GM23338 (cell line): ENCODE measurements around the gene LITAF. TPM values are rescaled to one million over a fixed set of nuclear protein-coding genes. Genes with fewer than 3 reads are reported as not detected.

Source experiments
- ATAC-seq: fragments of 200-7000 bp; cut with Tn5 transposase; 3 replicates; pipeline ENCODE4 v1.9.1; 2020
- DNase-seq: peaks from one replicate; pipeline ENCODE4 v3.0.0-alpha.2; 2015; ENCODE audit warnings: low spot score
- H2AFZ ChIP-seq: fragments of 200-600 bp; sonication (generic); 2 replicates; pipeline ENCODE4 v1.8.0; 2016; ENCODE audit warnings: antibody characterized with exemption, mild to moderate bottlenecking, moderate library complexity
- H3F3A ChIP-seq: fragments of 200-600 bp; sonication (generic); replicated peaks from 2 replicates; pipeline ENCODE4 v1.8.0; 2017; ENCODE audit warnings: antibody characterized with exemption, mixed run types, low read depth
- H3K27ac ChIP-seq: fragments of 200-600 bp; sonication (generic); 2 replicates; pipeline ENCODE4 v1.6.1; 2016; ENCODE audit warnings: low read depth
- H3K27me3 ChIP-seq: fragments of 200-600 bp; sonication (generic); 2 replicates; pipeline ENCODE4 v1.8.0; 2016; ENCODE audit warnings: mild to moderate bottlenecking, mixed run types, moderate library complexity; ENCODE audit not compliant: insufficient read depth
- H3K36me3 ChIP-seq: fragments of 200-600 bp; sonication (generic); 2 replicates; pipeline ENCODE4 v1.8.0; 2016; ENCODE audit warnings: mild to moderate bottlenecking; ENCODE audit not compliant: insufficient read depth
- H3K4me1 ChIP-seq: fragments of 200-600 bp; sonication (generic); 2 replicates; pipeline ENCODE4 v1.8.0; 2016; ENCODE audit warnings: mild to moderate bottlenecking, moderate library complexity; ENCODE audit not compliant: insufficient read depth
- H3K4me2 ChIP-seq: fragments of 200-600 bp; sonication (generic); 2 replicates; pipeline ENCODE4 v1.7.1; 2017; ENCODE audit warnings: mixed run types
- H3K4me3 ChIP-seq: fragments of 200-600 bp; sonication (generic); 2 replicates; pipeline ENCODE4 v1.6.1; 2016; ENCODE audit warnings: mixed run types
- H3K79me2 ChIP-seq: fragments of 200-600 bp; sonication (generic); replicated peaks from 2 replicates; pipeline ENCODE4 v1.8.0; 2017; ENCODE audit warnings: mild to moderate bottlenecking; ENCODE audit not compliant: insufficient read depth
- H3K9me2 ChIP-seq: fragments of 200-600 bp; sonication (generic); 2 replicates; pipeline ENCODE4 v1.8.0; 2017; ENCODE audit not compliant: insufficient read depth
- H4K20me1 ChIP-seq: fragments of 200-600 bp; sonication (generic); replicated peaks from 2 replicates; pipeline ENCODE4 v1.8.0; 2017; ENCODE audit warnings: mild to moderate bottlenecking; ENCODE audit not compliant: insufficient read depth
- H3K27ac Mint-ChIP-seq: 2 replicates; pipeline ENCODE4 v1.8.0; 2020; ENCODE audit warnings: inconsistent platforms, mild to moderate bottlenecking, moderate library complexity, mixed read lengths
- H3K27me3 Mint-ChIP-seq: 3 replicates; pipeline ENCODE4 v1.8.0; 2022; ENCODE audit warnings: low read depth, mild to moderate bottlenecking, moderate library complexity, mixed read lengths, inconsistent platforms; ENCODE audit not compliant: insufficient read depth, poor library complexity
- H3K36me3 Mint-ChIP-seq: 3 replicates; pipeline ENCODE4 v1.8.0; 2021; ENCODE audit warnings: low read depth, mild to moderate bottlenecking, inconsistent platforms, moderate library complexity, mixed read lengths
- H3K4me1 Mint-ChIP-seq: 3 replicates; pipeline ENCODE4 v1.8.0; 2020; ENCODE audit warnings: mild to moderate bottlenecking, inconsistent platforms, mixed read lengths
- H3K4me3 Mint-ChIP-seq: 3 replicates; pipeline ENCODE4 v1.8.0; 2021; ENCODE audit warnings: moderate library complexity, mild to moderate bottlenecking, inconsistent platforms, mixed read lengths
- H3K9me3 Mint-ChIP-seq: 3 replicates; pipeline ENCODE4 v1.8.0; 2020; ENCODE audit warnings: moderate library complexity, mild to moderate bottlenecking, inconsistent platforms, mixed read lengths
- CREB1 ChIP-seq: fragments of 250-450 bp; sonication (Bioruptor Pico); IDR thresholded peaks from 2 replicates; pipeline ENCODE4 v1.5.0; 2020; ENCODE audit warnings: low read depth, mild to moderate bottlenecking, moderate library complexity
- ETS1 ChIP-seq: IDR thresholded peaks from 2 replicates; pipeline ENCODE4 v1.6.1; 2016; ENCODE audit warnings: antibody characterized with exemption
- EZH2 ChIP-seq: fragments of 200-600 bp; sonication (generic); IDR thresholded peaks from one replicate; pipeline ENCODE4 v1.8.0; 2017; ENCODE audit warnings: antibody characterized with exemption, mild to moderate bottlenecking, low read depth; ENCODE audit not compliant: unreplicated experiment
- EZH2phosphoT487 ChIP-seq: fragments of 200-600 bp; sonication (generic); IDR thresholded peaks from one replicate; pipeline ENCODE4 v1.8.1; 2018; ENCODE audit warnings: antibody characterized with exemption; ENCODE audit not compliant: unreplicated experiment
- JUNB ChIP-seq: IDR thresholded peaks from one replicate; pipeline ENCODE4 v1.6.1; 2016; ENCODE audit warnings: antibody characterized with exemption; ENCODE audit not compliant: unreplicated experiment
- NANOG ChIP-seq: IDR thresholded peaks from 2 replicates; pipeline ENCODE4 v1.6.1; 2016; ENCODE audit warnings: antibody characterized with exemption, borderline replicate concordance
- POLR2AphosphoS5 ChIP-seq: IDR thresholded peaks from 2 replicates; pipeline ENCODE4 v1.6.1; 2016; ENCODE audit warnings: antibody characterized with exemption, low read depth
- STAT1 ChIP-seq: IDR thresholded peaks from one replicate; pipeline ENCODE4 v1.6.1; 2016; ENCODE audit warnings: antibody characterized with exemption; ENCODE audit not compliant: unreplicated experiment
- ZNF114 ChIP-seq: fragments of 250-450 bp; sonication (Bioruptor Pico); IDR thresholded peaks from 2 replicates; pipeline ENCODE4 v1.5.0; 2020; ENCODE audit warnings: mild to moderate bottlenecking, moderate library complexity
- ZNF331 ChIP-seq: fragments of 250-450 bp; sonication (Bioruptor Pico); IDR thresholded peaks from 2 replicates; pipeline ENCODE4 v1.5.0; 2020; ENCODE audit warnings: low read depth, mild to moderate bottlenecking, moderate library complexity
- ZNF462 ChIP-seq: fragments of 250-450 bp; sonication (Bioruptor Pico); IDR thresholded peaks from 2 replicates; pipeline ENCODE4 v1.5.0; 2020; ENCODE audit warnings: mild to moderate bottlenecking, moderate library complexity
- polyA plus RNA-seq: library from polyadenylated mRNA; unstranded; fragments of >200 nt; fragmentation: Nextera tagmentation; extraction: Ambion mirVana; gene quantifications from 2 replicates; pipeline ENCODE4 v1.2.1, GENCODE V29; 2016
- total RNA-seq: library from RNA; depleted of rRNA; stranded (reverse); fragments of >200 nt; shearing (Covaris generic); gene quantifications from 2 replicates; pipeline ENCODE4 v1.2.3, GENCODE V29; 2014
- TF ChIP-seq, protein P1 (sequence below), 2 experiments: fragments of 200-600 bp in 1 of 2; sonication (generic) in 1 of 2; conservative IDR thresholded peaks; 2 replicates each; pipeline versions ENCODE4 v1.5.1 to v1.6.1; 2016 to 2017; ENCODE audit warnings: antibody characterized with exemption in 2 of 2, low read depth in 2 of 2, mild to moderate bottlenecking in 2 of 2, moderate library complexity in 1 of 2

LITAF gene
- total and polyA plus RNA-seq, 2 experiments from 2014 or later, result 131 to 158 TPM

- no peak for TF ChIP-seq CREB1 (CRISPR knock-in tag)
- TF ChIP-seq JUNB, result no peak
- no peak for TF ChIP-seq STAT1
- TF ChIP-seq EZH2phosphoT487, result no peak
- no peak for TF ChIP-seq ZNF331
- TF ChIP-seq ZNF114 (CRISPR knock-in tag), result no peak
Measured at GRCh38 chr16:11510178-11510973, 76.3 kb downstream of the LITAF start (continued).

GRCh38 chr16:11507991-11508390, 78.7 kb downstream of the LITAF start:
- no peak overlapping the region for H3K4me2 ChIP-seq
- H3K36me3 ChIP-seq, result no peaks in the 10 kb centered on the region
- H3K27ac ChIP-seq, result no peak overlapping the region
- no peak overlapping the region for H2AFZ ChIP-seq
- Mint-ChIP-seq H3K36me3 (no peaks in the 10 kb centered on the region), H3K4me3 (no peak overlapping the region), H3K27ac (no peak overlapping the region), H3K9me3 (no peaks in the 10 kb centered on the region), H3K4me1 (peaks cover 11% of the 10 kb centered on the region), H3K27me3 (peaks cover 4% of the 10 kb centered on the region)
- no peaks in the 10 kb centered on the region for H4K20me1 ChIP-seq
- H3F3A ChIP-seq, result no peaks in the 10 kb centered on the region
- H3K4me3 ChIP-seq, result no peak overlapping the region
- H3K27me3 ChIP-seq, result no peaks in the 10 kb centered on the region
- ATAC-seq, result no peak
- no peaks in the 10 kb centered on the region; the same call in 1 of the 2 replicates for H3K4me1 ChIP-seq
- no peaks in the 10 kb centered on the region for H3K79me2 ChIP-seq
- DNase-seq, result no peak
- H3K9me2 ChIP-seq, result no peaks in the 10 kb centered on the region
- TF ChIP-seq ZNF462 (no peak), POLR2AphosphoS5 (no peak), JUNB (no peak), ZNF331 (no peak), NANOG (no peak), ZNF114 (CRISPR knock-in tag) (no peak), EZH2 (no peak), ETS1 (no peak)
- TF ChIP-seq, protein P1, sequence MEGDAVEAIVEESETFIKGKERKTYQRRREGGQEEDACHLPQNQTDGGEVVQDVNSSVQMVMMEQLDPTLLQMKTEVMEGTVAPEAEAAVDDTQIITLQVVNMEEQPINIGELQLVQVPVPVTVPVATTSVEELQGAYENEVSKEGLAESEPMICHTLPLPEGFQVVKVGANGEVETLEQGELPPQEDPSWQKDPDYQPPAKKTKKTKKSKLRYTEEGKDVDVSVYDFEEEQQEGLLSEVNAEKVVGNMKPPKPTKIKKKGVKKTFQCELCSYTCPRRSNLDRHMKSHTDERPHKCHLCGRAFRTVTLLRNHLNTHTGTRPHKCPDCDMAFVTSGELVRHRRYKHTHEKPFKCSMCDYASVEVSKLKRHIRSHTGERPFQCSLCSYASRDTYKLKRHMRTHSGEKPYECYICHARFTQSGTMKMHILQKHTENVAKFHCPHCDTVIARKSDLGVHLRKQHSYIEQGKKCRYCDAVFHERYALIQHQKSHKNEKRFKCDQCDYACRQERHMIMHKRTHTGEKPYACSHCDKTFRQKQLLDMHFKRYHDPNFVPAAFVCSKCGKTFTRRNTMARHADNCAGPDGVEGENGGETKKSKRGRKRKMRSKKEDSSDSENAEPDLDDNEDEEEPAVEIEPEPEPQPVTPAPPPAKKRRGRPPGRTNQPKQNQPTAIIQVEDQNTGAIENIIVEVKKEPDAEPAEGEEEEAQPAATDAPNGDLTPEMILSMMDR (conservative IDR thresholded peaks at IDR 0.05; ENCODE audit: low read depth in 2 of 2), result no peak
